Measurements from ENCODE around the gene HK3.

Gene HK3

GRCh38 chr5:176901260-176902101 is 2.3 kb upstream of the HK3 start:
- DNase-seq, result no peak

DNA sequence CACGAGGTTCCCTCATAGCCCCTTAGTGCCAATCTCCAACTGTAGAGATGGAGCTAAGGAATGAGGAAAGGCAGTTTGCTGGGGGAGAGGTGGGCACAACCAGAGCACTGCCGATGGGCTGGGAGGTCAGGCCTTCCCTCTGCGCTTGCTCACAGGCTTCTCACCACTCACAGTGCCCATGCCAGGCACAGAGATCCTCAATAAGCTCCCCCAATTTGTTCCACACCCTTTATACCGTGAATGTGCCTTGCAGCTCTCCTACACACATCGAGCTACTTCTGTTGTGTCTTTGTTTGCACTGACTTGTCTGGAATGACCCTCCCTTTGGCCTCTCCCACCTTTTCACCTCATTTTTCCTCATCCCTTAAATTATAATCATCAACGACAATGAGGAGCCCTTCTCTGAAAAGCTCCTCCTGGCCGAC is 1.6 kb upstream of the HK3 start:
- DNase-seq, result no peak

DNA sequence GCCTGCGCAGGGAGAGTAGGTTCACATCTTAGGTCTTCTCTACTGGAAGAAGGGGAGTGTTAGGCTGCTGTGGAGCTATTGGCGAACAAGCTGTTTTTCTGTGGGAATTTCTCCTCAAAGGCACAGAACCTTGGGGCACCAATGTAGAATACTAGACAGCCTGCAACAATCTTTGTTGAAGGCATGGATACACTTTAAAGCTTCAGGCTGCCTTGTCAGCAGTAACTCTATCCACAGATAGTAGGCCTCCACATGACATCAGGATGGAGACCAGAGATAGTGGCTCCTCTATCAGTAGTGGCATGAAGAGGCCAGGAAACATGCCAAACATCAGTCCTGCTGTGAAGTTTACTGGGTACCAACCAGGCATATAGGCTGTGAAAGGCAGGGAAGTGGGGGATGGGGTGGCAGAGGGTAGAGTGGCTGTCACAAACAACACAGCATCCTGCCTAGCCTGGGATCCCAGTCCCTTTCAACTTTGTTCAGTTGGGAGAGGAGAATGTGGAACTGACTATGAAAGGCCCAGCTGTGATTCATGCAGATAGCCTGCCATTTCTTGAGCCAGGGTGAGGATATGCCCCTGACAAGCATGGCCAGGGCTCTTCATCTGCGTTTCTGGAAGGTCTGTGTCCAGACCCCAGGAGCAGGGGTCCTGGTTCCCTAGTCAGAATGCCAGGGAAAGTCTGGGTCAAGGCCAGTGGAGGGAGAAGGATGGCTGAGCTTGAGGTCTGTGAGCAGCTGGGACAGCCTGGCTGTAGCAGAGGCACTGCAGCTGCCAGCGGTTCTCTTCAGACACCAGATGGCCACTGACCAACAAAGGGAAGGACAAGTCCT is 1.0 kb upstream of the HK3 start:
- DNase-seq, result peak; percentile 24

DNA sequence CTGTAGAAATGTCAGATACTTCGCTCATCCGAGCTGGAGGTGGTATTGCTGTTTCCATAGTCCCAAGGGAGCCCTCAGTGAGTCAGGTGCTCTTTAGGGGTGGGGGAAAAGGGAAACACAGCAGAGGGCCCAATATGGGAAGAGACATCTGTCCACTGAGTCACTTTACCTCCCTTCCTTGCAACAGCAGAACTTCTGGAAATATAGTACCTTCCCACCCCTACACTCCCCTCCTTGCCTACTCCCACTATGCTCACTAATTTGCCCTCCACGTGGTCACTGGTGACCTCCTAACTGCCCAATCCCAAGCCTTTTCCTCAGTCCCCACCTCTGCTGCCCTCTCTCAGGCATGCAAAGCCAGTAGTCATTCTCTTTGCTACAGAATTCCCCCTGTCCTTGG is 1.9 kb downstream of the HK3 start:
- no peak for DNase-seq

DNA sequence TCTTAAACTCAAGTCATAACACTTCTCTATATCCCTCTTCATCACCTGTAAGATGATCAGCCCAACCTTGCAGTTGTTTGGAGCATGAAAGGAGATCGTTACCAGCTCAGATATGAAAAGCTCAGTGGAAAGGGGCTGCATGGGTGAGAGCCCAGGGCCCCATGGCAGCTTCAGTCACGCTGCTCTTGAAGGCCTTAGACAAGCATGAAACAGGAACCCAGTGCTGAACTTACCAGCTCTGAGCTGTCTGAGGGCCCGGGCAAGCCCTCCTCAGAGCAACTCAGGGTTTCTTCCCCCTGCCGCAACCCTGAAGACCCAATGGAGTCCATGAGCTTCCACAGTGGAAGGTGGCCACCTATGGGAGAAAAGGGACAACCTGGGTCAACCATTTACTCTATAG is 3.3 kb downstream of the HK3 start:
- DNase-seq, result no peak

GRCh38 chr5:176894298-176894697 is 4.8 kb downstream of the HK3 start:
- no peak for DNase-seq

DNA sequence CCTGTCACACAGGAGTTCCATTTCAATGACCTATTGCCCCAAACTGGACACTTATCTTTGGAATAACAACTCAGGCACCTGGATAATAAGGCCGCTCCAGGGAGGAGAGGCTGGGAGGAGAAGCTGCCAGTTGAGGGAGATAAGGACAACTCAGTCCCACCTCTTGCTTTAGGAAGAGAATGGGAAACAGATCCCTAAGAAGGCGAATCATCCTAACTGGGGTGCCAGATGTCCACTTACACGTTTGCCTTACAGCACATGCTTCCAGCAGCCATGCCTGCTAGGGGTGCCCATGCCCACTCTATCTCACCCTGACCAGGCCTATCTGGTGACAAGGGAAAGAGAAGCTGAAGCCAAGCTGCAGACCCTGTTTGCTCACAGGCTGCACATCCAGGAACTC is 6.5 kb downstream of the HK3 start:
- no peak for DNase-seq

- no peak for DNase-seq
Measured at GRCh38 chr5:176891331-176891958, 7.7 kb downstream of the HK3 start.

- no peak for DNase-seq
Measured at GRCh38 chr5:176890455-176891330, 8.5 kb downstream of the HK3 start.

DNA sequence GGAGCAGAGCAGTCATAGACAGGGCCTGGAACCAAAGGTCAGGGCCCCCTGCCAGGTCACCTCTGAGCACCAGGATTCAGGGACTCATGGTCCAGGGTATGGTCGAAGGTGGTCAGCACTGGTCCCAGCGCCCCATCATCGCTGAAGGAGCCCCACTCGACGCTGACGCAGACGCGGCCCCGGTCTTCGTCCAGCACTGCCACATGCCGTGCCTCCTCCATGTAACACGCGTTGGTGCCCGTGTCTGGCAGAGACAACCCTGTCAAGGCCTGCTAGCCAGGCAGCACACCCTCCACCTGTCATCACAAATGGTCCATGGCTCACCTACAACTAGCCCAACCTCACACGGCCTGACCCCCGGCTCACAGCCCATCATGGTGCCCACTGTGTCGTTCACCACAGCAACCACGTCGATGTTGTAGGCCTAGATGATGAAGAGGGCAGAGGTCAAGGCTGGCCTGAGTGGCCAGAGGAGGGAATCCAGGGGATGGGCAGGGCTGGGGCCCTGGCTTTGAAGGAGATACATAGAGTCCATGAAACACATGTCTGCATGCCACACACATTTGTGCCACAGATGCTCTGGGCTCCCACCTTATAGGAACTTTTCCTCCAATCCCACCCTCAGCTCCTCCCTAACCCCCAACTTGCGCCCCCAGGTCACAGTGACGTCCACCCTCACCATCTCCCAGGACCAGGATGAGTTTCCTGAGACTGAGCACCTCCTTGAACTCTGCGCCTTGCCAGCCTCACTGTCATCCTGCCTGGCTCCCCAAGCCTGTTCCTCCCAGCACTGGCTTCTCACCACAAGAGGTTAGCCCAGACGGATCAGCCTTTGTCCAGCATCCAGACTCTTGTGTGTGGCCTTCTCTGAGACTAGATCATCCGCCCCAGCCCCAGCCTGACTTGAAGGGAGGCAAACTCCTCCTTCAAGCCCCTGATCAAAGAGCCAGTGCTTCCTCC is 9.5 kb downstream of the HK3 start:
- no peak for DNase-seq

- DNase-seq, result no peak
Measured at GRCh38 chr5:176888865-176889165, 10.3 kb downstream of the HK3 start.

DNA sequence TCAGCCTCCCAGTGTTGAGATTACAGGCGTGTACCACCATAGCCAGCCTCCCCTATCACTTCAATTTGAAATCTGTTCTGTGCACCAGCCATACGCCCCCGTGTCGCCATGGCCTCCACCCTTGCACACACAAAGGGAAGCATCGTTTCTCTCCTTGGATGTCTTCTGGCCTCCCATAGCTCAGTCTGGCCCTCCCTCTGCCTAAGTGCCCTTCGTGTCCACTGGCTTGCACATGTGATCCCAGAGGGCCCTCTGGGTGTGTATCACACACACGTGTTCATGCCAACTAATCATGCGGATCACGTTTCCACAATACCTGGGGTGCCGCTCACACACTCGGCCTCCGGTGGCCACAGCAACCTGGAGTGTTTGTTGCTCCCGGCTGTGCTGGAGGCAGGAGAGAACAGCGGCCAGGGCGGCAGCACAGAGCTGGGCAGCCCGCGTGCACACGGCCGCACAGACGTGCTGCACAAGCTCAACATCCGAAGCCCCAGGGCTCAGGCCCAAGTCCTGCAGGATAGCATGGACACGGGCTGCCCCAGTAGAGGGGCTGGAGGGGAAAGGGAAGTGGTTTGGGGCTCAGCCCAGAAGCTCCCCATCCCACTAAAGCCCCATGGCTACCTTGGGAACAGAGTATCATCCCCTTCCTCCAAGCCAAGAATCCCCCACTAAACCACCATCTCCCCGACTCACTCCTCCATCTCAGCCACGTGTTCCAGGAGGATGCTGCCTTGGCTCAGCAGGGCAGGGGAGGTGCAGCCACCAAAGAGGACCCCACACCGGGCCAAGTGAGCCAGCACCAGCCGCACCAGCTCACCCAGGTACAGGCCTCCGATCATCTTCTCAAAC is 10.9 kb downstream of the HK3 start:
- DNase-seq, result no peak

- DNase-seq, result no peak
Measured at GRCh38 chr5:176887252-176887849, 11.8 kb downstream of the HK3 start.

- no peak for DNase-seq
Measured at GRCh38 chr5:176886336-176887251, 12.6 kb downstream of the HK3 start.

DNA sequence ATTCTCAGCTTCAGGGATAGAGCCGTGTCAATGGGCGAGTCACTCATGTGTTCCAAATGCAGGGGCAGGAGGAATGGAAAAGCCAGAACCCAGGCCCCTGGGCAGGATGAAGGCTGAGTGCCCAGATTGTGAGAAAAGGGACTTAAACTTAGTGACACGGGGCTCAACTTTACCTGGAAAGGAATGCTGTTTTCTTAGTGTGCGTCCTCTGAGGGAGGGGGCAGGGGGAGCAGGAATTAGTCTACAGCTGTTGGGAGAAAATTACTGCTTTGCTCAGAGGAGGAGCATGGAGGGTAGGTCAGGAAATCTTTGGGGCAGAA is 14.6 kb downstream of the HK3 start:
- DNase-seq, result no peak

GRCh38 chr5:176883700-176884570 is 15.2 kb downstream of the HK3 start:
- DNase-seq, result no peak

DNA sequence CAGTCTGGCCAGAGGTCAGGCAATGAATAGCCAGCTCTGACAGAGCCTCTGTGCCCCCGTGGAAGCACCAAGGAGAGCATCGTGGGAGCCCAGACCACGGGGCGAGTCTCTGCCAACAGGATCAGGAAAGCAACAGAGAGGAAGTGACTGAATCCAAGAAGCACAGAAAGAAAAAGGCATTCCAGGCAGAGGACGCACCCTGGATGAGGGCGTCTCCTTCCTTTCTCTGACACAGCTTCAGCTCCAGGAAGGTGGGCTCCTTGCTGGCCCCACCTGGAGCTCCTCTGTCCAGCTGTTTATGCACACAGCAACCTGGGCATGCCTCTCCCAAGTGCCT is 16.6 kb downstream of the HK3 start:
- DNase-seq, result no peak

GRCh38 chr5:176881816-176882566 is 17.2 kb downstream of the HK3 start:
- no peak for DNase-seq
